ENCODE data around the gene RNPS1.

Gene RNPS1

DNA sequence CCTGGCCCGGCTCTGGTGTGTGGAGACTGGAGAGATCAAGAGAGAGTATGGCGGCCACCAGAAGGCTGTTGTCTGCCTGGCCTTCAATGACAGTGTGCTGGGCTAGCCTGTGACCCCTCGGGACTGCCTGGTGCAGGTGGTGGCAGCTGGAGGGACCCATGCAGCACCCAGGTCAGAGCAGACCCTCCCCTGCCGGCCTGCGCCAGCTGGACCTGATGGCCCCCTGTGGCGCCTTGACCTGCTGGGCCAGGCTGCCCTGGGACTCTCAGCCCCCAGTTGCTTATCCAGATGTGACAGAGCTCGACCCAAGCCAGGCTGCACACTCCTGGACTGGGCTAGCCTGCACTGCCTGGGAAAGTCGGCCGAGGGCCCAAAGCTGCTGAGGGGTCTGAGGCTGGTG lies 59.2 kb downstream of the RNPS1 start:
- H3K36me3 ChIP-seq: peaks cover 47% of the 10 kb centered on the region
- H3K9me3 ChIP-seq: no peaks in the 10 kb centered on the region
- no peak for DNase-seq
- TF ChIP-seq, protein P1, sequence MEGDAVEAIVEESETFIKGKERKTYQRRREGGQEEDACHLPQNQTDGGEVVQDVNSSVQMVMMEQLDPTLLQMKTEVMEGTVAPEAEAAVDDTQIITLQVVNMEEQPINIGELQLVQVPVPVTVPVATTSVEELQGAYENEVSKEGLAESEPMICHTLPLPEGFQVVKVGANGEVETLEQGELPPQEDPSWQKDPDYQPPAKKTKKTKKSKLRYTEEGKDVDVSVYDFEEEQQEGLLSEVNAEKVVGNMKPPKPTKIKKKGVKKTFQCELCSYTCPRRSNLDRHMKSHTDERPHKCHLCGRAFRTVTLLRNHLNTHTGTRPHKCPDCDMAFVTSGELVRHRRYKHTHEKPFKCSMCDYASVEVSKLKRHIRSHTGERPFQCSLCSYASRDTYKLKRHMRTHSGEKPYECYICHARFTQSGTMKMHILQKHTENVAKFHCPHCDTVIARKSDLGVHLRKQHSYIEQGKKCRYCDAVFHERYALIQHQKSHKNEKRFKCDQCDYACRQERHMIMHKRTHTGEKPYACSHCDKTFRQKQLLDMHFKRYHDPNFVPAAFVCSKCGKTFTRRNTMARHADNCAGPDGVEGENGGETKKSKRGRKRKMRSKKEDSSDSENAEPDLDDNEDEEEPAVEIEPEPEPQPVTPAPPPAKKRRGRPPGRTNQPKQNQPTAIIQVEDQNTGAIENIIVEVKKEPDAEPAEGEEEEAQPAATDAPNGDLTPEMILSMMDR (IDR thresholded peaks at IDR 0.05; ENCODE audit: low read depth, low read length): no peak
- H3K27me3 ChIP-seq: no peaks in the 10 kb centered on the region
- H3K4me3 ChIP-seq (ENCODE audit: low read depth, low read length): no peak overlapping the region
- H3K4me1 ChIP-seq: peaks cover 21% of the 10 kb centered on the region

DNA sequence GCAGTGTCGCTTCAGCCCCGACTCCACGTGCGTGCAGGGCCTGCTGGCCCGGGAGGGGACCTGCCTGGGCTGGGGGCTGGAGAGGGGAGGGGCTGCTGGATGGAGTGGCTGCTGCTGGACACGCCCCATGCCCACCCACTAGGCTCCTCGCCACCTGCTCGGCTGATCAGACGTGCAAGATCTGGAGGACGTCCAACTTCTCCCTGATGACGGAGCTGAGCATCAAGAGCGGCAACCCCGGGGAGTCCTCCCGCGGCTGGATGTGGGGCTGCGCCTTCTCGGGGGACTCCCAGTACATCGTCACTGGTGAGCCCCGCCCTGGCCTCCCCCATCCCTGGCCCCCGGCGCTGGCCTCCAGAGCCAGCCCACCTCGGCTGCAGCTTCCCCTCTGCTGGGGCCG lies 59.6 kb downstream of the RNPS1 start:
- Histone ChIP-seq H3K9me3 (no peaks in the 10 kb centered on the region), H3K4me1 (peaks cover 21% of the 10 kb centered on the region), H3K27me3 (no peaks in the 10 kb centered on the region), H3K36me3 (peaks cover 47% of the 10 kb centered on the region), H3K4me3 (ENCODE audit: low read depth, low read length) (no peak overlapping the region)
- TF ChIP-seq, protein P1 (IDR thresholded peaks at IDR 0.05; ENCODE audit: low read depth, low read length): no peak
- no peak for DNase-seq

DNA sequence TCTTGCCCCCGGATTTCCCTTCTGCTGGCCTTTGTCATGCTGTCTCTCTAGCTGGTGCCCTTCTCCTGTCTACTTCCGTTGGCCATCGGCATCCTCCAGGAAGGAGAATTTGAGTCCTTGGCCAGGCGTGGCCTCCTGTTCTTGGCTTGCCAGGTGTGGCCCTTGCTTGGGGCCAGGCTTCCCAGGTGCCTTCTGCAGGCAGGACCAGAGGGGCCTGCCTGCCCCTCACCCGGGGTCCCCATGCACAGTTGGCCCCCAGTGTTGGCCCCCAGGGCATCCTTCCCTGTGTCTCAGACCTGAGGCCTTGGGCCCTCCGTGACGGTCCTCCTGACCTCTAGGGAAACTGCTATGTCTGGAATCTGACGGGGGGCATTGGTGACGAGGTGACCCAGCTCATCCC lies 60.1 kb downstream of the RNPS1 start:
- TF ChIP-seq, protein P1 (IDR thresholded peaks at IDR 0.05; ENCODE audit: low read depth, low read length): no peak
- Histone ChIP-seq H3K36me3 (peaks cover 46% of the 10 kb centered on the region), H3K9me3 (no peaks in the 10 kb centered on the region), H3K4me3 (ENCODE audit: low read depth, low read length) (no peak overlapping the region), H3K4me1 (peaks cover 20% of the 10 kb centered on the region), H3K27me3 (no peaks in the 10 kb centered on the region)
- no peak for DNase-seq

DNA sequence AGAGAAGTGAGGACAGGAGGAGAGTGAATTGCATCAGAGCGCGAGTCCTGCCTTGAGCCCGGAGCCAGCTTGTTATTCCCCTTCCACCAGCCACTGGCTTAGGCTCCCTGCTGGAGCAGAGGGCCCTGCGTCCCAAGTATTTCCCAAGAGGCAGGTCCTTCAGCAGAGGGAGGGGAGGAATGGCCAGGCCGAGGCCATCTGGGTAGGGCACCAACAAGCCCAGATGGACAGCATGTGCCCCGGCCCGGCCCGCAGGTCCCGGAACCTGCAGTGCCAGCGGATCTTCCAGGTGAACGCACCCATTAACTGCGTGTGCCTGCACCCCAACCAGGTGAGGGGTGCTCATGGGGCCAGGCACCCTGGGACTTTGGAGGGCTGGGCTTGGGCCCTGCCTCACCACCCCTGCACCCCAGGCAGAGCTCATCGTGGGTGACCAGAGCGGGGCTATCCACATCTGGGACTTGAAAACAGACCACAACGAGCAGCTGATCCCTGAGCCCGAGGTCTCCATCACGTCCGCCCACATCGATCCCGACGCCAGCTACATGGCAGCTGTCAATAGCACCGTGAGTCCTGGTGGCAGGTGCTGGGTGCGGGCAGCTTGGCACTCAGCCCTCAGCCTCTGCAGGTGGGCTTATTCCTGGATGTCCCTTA lies 61.0 kb downstream of the RNPS1 start:
- Histone ChIP-seq H3K9me3 (no peaks in the 10 kb centered on the region), H3K27me3 (no peaks in the 10 kb centered on the region), H3K36me3 (peaks cover 36% of the 10 kb centered on the region), H3K4me1 (peaks cover 13% of the 10 kb centered on the region), H3K4me3 (ENCODE audit: low read depth, low read length) (no peak overlapping the region)
- TF ChIP-seq, protein P1 (IDR thresholded peaks at IDR 0.05; ENCODE audit: low read depth, low read length): no peak
- DNase-seq: no peak

DNA sequence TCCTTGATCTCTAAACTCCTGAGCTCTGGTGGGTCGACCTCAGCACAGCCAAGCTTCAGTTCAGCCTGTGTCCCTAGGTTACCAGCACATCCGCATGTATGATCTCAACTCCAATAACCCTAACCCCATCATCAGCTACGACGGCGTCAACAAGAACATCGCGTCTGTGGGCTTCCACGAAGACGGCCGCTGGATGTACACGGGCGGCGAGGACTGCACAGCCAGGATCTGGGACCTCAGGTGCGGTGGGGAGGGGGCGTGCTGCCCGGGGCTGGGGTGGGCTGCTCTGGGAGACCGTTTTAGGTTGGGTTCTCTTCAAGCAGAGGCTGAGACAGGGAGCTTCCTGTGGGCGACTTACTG lies 61.5 kb downstream of the RNPS1 start:
- Histone ChIP-seq H3K36me3 (peaks cover 36% of the 10 kb centered on the region), H3K4me1 (peaks cover 13% of the 10 kb centered on the region), H3K9me3 (no peaks in the 10 kb centered on the region), H3K4me3 (ENCODE audit: low read depth, low read length) (peak overlapping the region; percentile 80), H3K27me3 (no peaks in the 10 kb centered on the region)
- no peak for DNase-seq
- TF ChIP-seq, protein P1 (IDR thresholded peaks at IDR 0.05; ENCODE audit: low read depth, low read length): no peak

DNA sequence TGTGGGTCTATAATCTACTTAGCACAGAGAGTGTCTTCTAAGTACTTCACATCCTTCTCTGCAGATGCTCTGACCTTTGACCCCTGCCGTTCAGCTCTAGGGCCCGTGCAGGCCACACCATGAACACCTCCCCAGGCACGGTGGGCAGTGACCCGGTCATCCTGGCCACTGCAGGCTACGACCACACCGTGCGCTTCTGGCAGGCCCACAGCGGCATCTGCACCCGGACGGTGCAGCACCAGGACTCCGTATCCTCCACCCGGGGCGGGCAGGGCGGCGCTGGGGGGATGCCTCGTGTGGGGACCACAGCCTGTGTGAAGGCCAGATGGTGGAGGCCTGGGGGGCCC lies 62.0 kb downstream of the RNPS1 start:
- Histone ChIP-seq H3K36me3 (peaks cover 36% of the 10 kb centered on the region), H3K27me3 (no peaks in the 10 kb centered on the region), H3K9me3 (no peaks in the 10 kb centered on the region), H3K4me3 (ENCODE audit: low read depth, low read length) (peak overlapping the region; percentile 80), H3K4me1 (peaks cover 11% of the 10 kb centered on the region)
- TF ChIP-seq, protein P1 (IDR thresholded peaks at IDR 0.05; ENCODE audit: low read depth, low read length): no peak
- no peak for DNase-seq
